ENCODE measurements around the gene GNA15.
"Not testable (repeated sequence)": the region's sequence is repeated elsewhere in the genome, so short reads cannot be mapped to it uniquely, and the experiment has no call there.

GNA15 gene

GRCh38 chr19:3198901-3199700 lies 63.3 kb downstream of the GNA15 start:
- Histone ChIP-seq H3K4me2 (ENCODE audit: low read length) (no peak overlapping the region), H3K27me3 (ENCODE audit: low read depth, low read length) (no peaks in the 10 kb centered on the region), H3K9ac (ENCODE audit: low read length) (no peak overlapping the region), H3K9me3 (ENCODE audit: insufficient read depth, low read length) (no peaks in the 10 kb centered on the region), H4K20me1 (ENCODE audit: insufficient read depth, low read length) (peaks cover 5% of the 10 kb centered on the region; the same call in 1 of the 2 replicates), H3K79me2 (ENCODE audit: low read length) (peaks cover 6% of the 10 kb centered on the region), H3K36me3 (replicated peaks; ENCODE audit: low read depth, low read length) (peaks cover 43% of the 10 kb centered on the region), H3K4me1 (ENCODE audit: low read length) (no peaks in the 10 kb centered on the region), H3K27ac (ENCODE audit: low read length) (no peak overlapping the region), H3K4me3 (ENCODE audit: low read length) (no peak overlapping the region), H2AFZ (ENCODE audit: low read depth, low read length) (no peak overlapping the region)
- TF ChIP-seq CTCF (IDR thresholded peaks at IDR 0.05; ENCODE audit: low read depth, low read length) (no peak), EZH2phosphoT487 (IDR thresholded peaks at IDR 0.05; ENCODE audit: low read depth) (no peak)

- Histone ChIP-seq H3K36me3 (replicated peaks; ENCODE audit: low read depth, low read length) (peaks cover 40% of the 10 kb centered on the region), H3K9me3 (ENCODE audit: insufficient read depth, low read length) (no peaks in the 10 kb centered on the region), H3K4me2 (ENCODE audit: low read length) (no peak overlapping the region), H4K20me1 (ENCODE audit: insufficient read depth, low read length) (no peaks in the 10 kb centered on the region), H3K4me1 (ENCODE audit: low read length) (no peaks in the 10 kb centered on the region), H3K27me3 (ENCODE audit: low read depth, low read length) (no peaks in the 10 kb centered on the region), H3K79me2 (ENCODE audit: low read length) (no peaks in the 10 kb centered on the region), H3K4me3 (ENCODE audit: low read length) (no peak overlapping the region), H3K27ac (ENCODE audit: low read length) (no peak overlapping the region), H2AFZ (ENCODE audit: low read depth, low read length) (no peak overlapping the region), H3K9ac (ENCODE audit: low read length) (no peak overlapping the region)
- TF ChIP-seq CTCF (IDR thresholded peaks at IDR 0.05; ENCODE audit: low read depth, low read length): no peak
- TF ChIP-seq EZH2phosphoT487 (IDR thresholded peaks at IDR 0.05; ENCODE audit: low read depth): no peak
Observed at GRCh38 chr19:3201072-3201700, 65.4 kb downstream of the GNA15 start.

GRCh38 chr19:3201911-3202310 lies 66.1 kb downstream of the GNA15 start:
- Histone ChIP-seq H3K4me2 (ENCODE audit: low read length) (no peak overlapping the region), H3K79me2 (ENCODE audit: low read length) (no peaks in the 10 kb centered on the region), H3K27ac (ENCODE audit: low read length) (no peak overlapping the region), H2AFZ (ENCODE audit: low read depth, low read length) (no peak overlapping the region), H3K4me1 (ENCODE audit: low read length) (no peaks in the 10 kb centered on the region), H3K27me3 (ENCODE audit: low read depth, low read length) (no peaks in the 10 kb centered on the region), H3K4me3 (ENCODE audit: low read length) (no peak overlapping the region), H3K9me3 (ENCODE audit: insufficient read depth, low read length) (no peaks in the 10 kb centered on the region), H3K36me3 (replicated peaks; ENCODE audit: low read depth, low read length) (peaks cover 34% of the 10 kb centered on the region), H4K20me1 (ENCODE audit: insufficient read depth, low read length) (no peaks in the 10 kb centered on the region), H3K9ac (ENCODE audit: low read length) (no peak overlapping the region)
- TF ChIP-seq EZH2phosphoT487 (IDR thresholded peaks at IDR 0.05; ENCODE audit: low read depth) (no peak), CTCF (IDR thresholded peaks at IDR 0.05; ENCODE audit: low read depth, low read length) (no peak)

GRCh38 chr19:3202346-3202745 lies 66.5 kb downstream of the GNA15 start:
- Histone ChIP-seq H3K79me2 (ENCODE audit: low read length) (no peaks in the 10 kb centered on the region), H3K27me3 (ENCODE audit: low read depth, low read length) (no peaks in the 10 kb centered on the region), H3K4me2 (ENCODE audit: low read length) (no peak overlapping the region), H3K4me1 (ENCODE audit: low read length) (no peaks in the 10 kb centered on the region), H2AFZ (ENCODE audit: low read depth, low read length) (no peak overlapping the region), H3K36me3 (replicated peaks; ENCODE audit: low read depth, low read length) (peaks cover 34% of the 10 kb centered on the region), H3K27ac (ENCODE audit: low read length) (no peak overlapping the region), H3K9ac (ENCODE audit: low read length) (no peak overlapping the region), H4K20me1 (ENCODE audit: insufficient read depth, low read length) (no peaks in the 10 kb centered on the region), H3K4me3 (ENCODE audit: low read length) (no peak overlapping the region), H3K9me3 (ENCODE audit: insufficient read depth, low read length) (no peaks in the 10 kb centered on the region)
- TF ChIP-seq EZH2phosphoT487 (IDR thresholded peaks at IDR 0.05; ENCODE audit: low read depth): no peak

GRCh38 chr19:3202895-3203294 lies 67.1 kb downstream of the GNA15 start:
- not testable (repeated sequence) for H3K4me3 ChIP-seq (ENCODE audit: low read length); H3K4me2 ChIP-seq (ENCODE audit: low read length); H3K4me1 ChIP-seq (ENCODE audit: low read length); H4K20me1 ChIP-seq (ENCODE audit: insufficient read depth, low read length); H3K79me2 ChIP-seq (ENCODE audit: low read length); H2AFZ ChIP-seq (ENCODE audit: low read depth, low read length); H3K27ac ChIP-seq (ENCODE audit: low read length); H3K9ac ChIP-seq (ENCODE audit: low read length); H3K27me3 ChIP-seq (ENCODE audit: low read depth, low read length); H3K9me3 ChIP-seq (ENCODE audit: insufficient read depth, low read length)
- H3K36me3 ChIP-seq (replicated peaks; ENCODE audit: low read depth, low read length): peaks cover 39% of the 10 kb centered on the region

Data from OCI-LY3 (cell line).